HuH-7 (cell line): Measurements from ENCODE around the gene MRPL46.

ENCODE experiments used
- DNase-seq: peaks from one replicate; pipeline ENCODE4 v3.0.0; 2011; ENCODE audit warnings: low spot score

Gene MRPL46

GRCh38 chr15:88467073-88467934 lies at the start of gene MRPL46, which contains the start of gene MRPS11:
MRPL46 (minus strand) TSS chr15:88467388; CDS start chr15:88467377, 11 bp downstream.
MRPS11 (plus strand) TSS chr15:88467708; CDS start chr15:88467718, 10 bp downstream.
- peak; percentile 87 for DNase-seq

- no peak for DNase-seq
Measured at GRCh38 chr15:88513195-88513594, 46.0 kb upstream of the MRPL46 start.

GRCh38 chr15:88512601-88513000 lies 45.4 kb upstream of the MRPL46 start:
- DNase-seq = no peak

- no peak for DNase-seq
Measured at GRCh38 chr15:88512078-88512477, 44.9 kb upstream of the MRPL46 start.

- DNase-seq = no peak
Measured at GRCh38 chr15:88511161-88511560, 44.0 kb upstream of the MRPL46 start.

- no peak for DNase-seq
Measured at GRCh38 chr15:88509964-88510363, 42.8 kb upstream of the MRPL46 start.

GRCh38 chr15:88509321-88509720 lies 42.1 kb upstream of the MRPL46 start:
- DNase-seq = no peak

- DNase-seq = no peak
Measured at GRCh38 chr15:88506628-88507027, 39.4 kb upstream of the MRPL46 start.

- no peak for DNase-seq
Measured at GRCh38 chr15:88505721-88506120, 38.5 kb upstream of the MRPL46 start.

- no peak for DNase-seq
Measured at GRCh38 chr15:88504445-88504844, 37.3 kb upstream of the MRPL46 start.

- DNase-seq = no peak
Measured at GRCh38 chr15:88498996-88499395, 31.8 kb upstream of the MRPL46 start.

GRCh38 chr15:88497109-88497765 lies 30.0 kb upstream of the MRPL46 start:
- DNase-seq = no peak

- DNase-seq = no peak
Measured at GRCh38 chr15:88493844-88494243, 26.7 kb upstream of the MRPL46 start.

GRCh38 chr15:88491158-88491557 lies 24.0 kb upstream of the MRPL46 start:
- DNase-seq = no peak

GRCh38 chr15:88490036-88490435 lies 22.8 kb upstream of the MRPL46 start:
- no peak for DNase-seq

- DNase-seq = no peak
Measured at GRCh38 chr15:88489321-88489720, 22.1 kb upstream of the MRPL46 start.

- DNase-seq = no peak
Measured at GRCh38 chr15:88487796-88488523, 20.8 kb upstream of the MRPL46 start.

GRCh38 chr15:88487178-88487795 lies 20.1 kb upstream of the MRPL46 start:
- no peak for DNase-seq

GRCh38 chr15:88484682-88485331 lies 17.6 kb upstream of the MRPL46 start:
- no peak for DNase-seq

- no peak for DNase-seq
Measured at GRCh38 chr15:88482263-88482662, 15.1 kb upstream of the MRPL46 start.

GRCh38 chr15:88480981-88481380 lies 13.8 kb upstream of the MRPL46 start:
- DNase-seq = no peak

GRCh38 chr15:88479169-88479568 lies 12.0 kb upstream of the MRPL46 start:
- no peak for DNase-seq
